ENCODE data around the gene DET1. TPM values are rescaled to one million over a fixed set of nuclear protein-coding genes. Genes with fewer than 3 reads are reported as not detected.

Gene DET1
- total and polyA plus RNA-seq, 2 donors from 2014 or later: 3.9 to 6.8 TPM

DNA sequence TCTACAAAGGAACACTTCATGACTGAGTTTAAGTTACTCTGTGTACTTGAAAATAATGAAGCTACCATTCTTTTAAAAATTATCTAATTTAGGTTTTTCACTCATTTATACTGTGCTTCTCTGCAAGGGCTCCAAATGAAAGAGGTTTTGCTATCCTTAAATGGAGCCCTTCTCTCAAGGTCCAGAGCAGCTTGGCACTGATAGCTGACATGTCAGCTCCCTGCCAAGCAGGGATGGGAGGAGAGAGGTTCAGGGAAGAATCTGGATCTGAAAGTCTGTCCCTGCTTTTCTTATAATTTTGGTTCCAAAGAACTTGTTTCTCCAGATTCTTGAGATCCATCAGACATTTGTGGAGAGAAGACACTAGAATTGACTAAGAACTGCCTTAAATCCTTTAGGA is 39.9 kb downstream of the DET1 start:
- Histone ChIP-seq H3K27me3 (ENCODE audit: control insufficient read depth, insufficient read depth, low read length) (no peaks in the 10 kb centered on the region), H3K27ac (ENCODE audit: low read depth in 2 of 2, low read length in 2 of 2) (no peak overlapping the region), H3K4me1 (ENCODE audit: control insufficient read depth in 2 of 3, insufficient read depth in 2 of 3, low read depth in 1 of 3, low read length in 3 of 3) (no peaks in the 10 kb centered on the region), H3K4me3 (ENCODE audit: low read length in 3 of 3) (no peak overlapping the region), H3K9me3 (ENCODE audit: control insufficient read depth in 2 of 3, insufficient read depth in 1 of 3, low read length in 3 of 3) (no peaks in the 10 kb centered on the region), H3K36me3 (ENCODE audit: control insufficient read depth in 2 of 3, insufficient read depth in 3 of 3, low read length in 3 of 3) (peaks cover 4 to 14% (median 12%) of the 10 kb centered on the region in 3 donors), H3K9ac (ENCODE audit: low read length in 3 of 3) (no peak overlapping the region)
- TF ChIP-seq, protein P1, sequence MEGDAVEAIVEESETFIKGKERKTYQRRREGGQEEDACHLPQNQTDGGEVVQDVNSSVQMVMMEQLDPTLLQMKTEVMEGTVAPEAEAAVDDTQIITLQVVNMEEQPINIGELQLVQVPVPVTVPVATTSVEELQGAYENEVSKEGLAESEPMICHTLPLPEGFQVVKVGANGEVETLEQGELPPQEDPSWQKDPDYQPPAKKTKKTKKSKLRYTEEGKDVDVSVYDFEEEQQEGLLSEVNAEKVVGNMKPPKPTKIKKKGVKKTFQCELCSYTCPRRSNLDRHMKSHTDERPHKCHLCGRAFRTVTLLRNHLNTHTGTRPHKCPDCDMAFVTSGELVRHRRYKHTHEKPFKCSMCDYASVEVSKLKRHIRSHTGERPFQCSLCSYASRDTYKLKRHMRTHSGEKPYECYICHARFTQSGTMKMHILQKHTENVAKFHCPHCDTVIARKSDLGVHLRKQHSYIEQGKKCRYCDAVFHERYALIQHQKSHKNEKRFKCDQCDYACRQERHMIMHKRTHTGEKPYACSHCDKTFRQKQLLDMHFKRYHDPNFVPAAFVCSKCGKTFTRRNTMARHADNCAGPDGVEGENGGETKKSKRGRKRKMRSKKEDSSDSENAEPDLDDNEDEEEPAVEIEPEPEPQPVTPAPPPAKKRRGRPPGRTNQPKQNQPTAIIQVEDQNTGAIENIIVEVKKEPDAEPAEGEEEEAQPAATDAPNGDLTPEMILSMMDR (IDR thresholded peaks at IDR 0.05; ENCODE audit: borderline replicate concordance, extremely low read depth, insufficient read depth): no peak
- FAIRE-seq: no peak
- intact Hi-C loops (cut with DNase I): no loop called here
- no peak for DNase-seq

DNA sequence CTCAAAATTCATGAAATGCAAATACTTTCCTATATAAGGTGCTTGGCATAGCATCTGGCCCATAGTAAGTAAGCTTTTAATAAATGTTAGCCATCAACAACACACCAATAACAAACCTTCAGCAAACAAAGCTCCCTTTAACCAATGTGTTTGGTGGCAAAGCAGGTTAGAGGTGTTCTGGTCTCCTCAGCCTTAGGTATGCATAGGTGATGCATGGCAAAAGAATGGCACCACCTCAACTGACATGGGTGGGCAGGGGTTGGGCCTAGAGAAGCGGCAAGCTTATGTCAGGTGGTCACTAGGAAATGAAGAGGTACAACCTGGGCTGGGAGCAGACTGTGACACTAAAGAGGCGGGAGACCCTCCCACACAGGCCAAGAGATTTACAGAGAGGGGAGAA is 40.8 kb downstream of the DET1 start:
- DNase-seq (no peak), FAIRE-seq (no peak)
- Histone ChIP-seq H3K27ac (ENCODE audit: low read depth in 2 of 2, low read length in 2 of 2) (no peak overlapping the region), H3K4me1 (ENCODE audit: control insufficient read depth in 2 of 3, insufficient read depth in 2 of 3, low read depth in 1 of 3, low read length in 3 of 3) (no peaks in the 10 kb centered on the region), H3K27me3 (ENCODE audit: control insufficient read depth, insufficient read depth, low read length) (no peaks in the 10 kb centered on the region), H3K9me3 (ENCODE audit: control insufficient read depth in 2 of 3, insufficient read depth in 1 of 3, low read length in 3 of 3) (no peaks in the 10 kb centered on the region), H3K9ac (ENCODE audit: low read length in 3 of 3) (no peak overlapping the region), H3K4me3 (ENCODE audit: low read length in 3 of 3) (no peak overlapping the region), H3K36me3 (ENCODE audit: control insufficient read depth in 2 of 3, insufficient read depth in 3 of 3, low read length in 3 of 3) (peaks cover 4 to 10% (median 9%) of the 10 kb centered on the region in 3 donors)
- intact Hi-C loops (cut with DNase I): no loop called here
- TF ChIP-seq, protein P1 (IDR thresholded peaks at IDR 0.05; ENCODE audit: borderline replicate concordance, extremely low read depth, insufficient read depth): no peak

DNA sequence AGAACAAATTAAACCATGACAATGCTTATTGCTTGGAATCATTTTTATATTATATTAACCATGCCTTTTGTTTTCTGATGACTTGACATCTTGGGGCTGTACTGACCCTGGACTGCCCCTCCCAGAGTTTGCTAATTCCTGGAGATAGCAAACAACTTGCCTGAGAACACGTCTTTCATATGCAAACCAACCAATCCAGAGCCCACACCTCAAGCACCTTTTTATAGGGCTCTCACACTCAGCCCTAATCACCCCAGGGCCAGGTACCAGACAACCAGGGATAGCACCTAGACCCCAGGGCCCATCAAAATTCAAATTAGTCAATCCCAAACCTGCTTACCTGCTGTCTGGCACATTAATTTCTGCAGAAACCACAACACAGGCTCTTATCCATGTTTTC is 42.0 kb downstream of the DET1 start:
- Histone ChIP-seq H3K4me1 (ENCODE audit: control insufficient read depth in 2 of 3, insufficient read depth in 2 of 3, low read depth in 1 of 3, low read length in 3 of 3) (no peaks in the 10 kb centered on the region), H3K27ac (ENCODE audit: low read depth in 2 of 2, low read length in 2 of 2) (no peak overlapping the region), H3K4me3 (ENCODE audit: low read length in 3 of 3) (no peak overlapping the region), H3K36me3 (ENCODE audit: control insufficient read depth in 2 of 3, insufficient read depth in 3 of 3, low read length in 3 of 3) (peaks cover 2 to 4% (median 3%) of the 10 kb centered on the region in 3 donors), H3K9me3 (ENCODE audit: control insufficient read depth in 2 of 3, insufficient read depth in 1 of 3, low read length in 3 of 3) (no peaks in the 10 kb centered on the region), H3K9ac (ENCODE audit: low read length in 3 of 3) (no peak overlapping the region), H3K27me3 (ENCODE audit: control insufficient read depth, insufficient read depth, low read length) (no peaks in the 10 kb centered on the region)
- intact Hi-C loops (cut with DNase I): no loop called here
- FAIRE-seq (no peak), DNase-seq (no peak)
- TF ChIP-seq, protein P1 (IDR thresholded peaks at IDR 0.05; ENCODE audit: borderline replicate concordance, extremely low read depth, insufficient read depth): no peak

DNA sequence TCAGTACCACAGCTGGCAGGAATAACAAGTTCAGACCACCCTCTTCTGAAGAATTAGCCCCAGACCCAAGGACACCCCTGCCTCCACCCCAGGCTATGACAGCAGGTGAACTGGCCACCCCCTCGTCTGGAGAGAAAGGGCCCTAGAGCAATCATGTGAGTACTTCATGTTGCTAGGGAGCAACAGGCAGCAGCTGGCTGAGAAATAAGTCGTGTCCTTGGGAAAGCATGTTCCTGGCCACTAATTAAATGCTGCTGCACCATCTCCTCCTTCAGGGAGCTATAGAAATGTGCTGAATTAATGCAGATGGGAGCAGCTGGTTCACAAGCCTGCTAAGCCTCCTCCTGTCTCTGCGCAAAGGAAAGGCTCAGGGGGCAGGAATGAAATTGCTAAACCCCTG is 47.5 kb downstream of the DET1 start:
- no peaks in the 10 kb centered on the region for H3K4me1 ChIP-seq (ENCODE audit: control insufficient read depth in 2 of 3, insufficient read depth in 2 of 3, low read depth in 1 of 3, low read length in 3 of 3)
- no peak overlapping the region for H3K9ac ChIP-seq (ENCODE audit: low read length in 3 of 3)
- no peaks in the 10 kb centered on the region for H3K27me3 ChIP-seq (ENCODE audit: control insufficient read depth, insufficient read depth, low read length)
- H3K4me3 ChIP-seq (ENCODE audit: low read length in 3 of 3): no peak overlapping the region
- no peak overlapping the region for H3K27ac ChIP-seq (ENCODE audit: low read depth in 2 of 2, low read length in 2 of 2)
- intact Hi-C loops (cut with DNase I): no loop called here
- H3K36me3 ChIP-seq (ENCODE audit: control insufficient read depth in 2 of 3, insufficient read depth in 3 of 3, low read length in 3 of 3): peaks cover 2 to 4% (median 3%) of the 10 kb centered on the region in 3 donors
- FAIRE-seq: no peak
- no peaks in the 10 kb centered on the region for H3K9me3 ChIP-seq (ENCODE audit: control insufficient read depth in 2 of 3, insufficient read depth in 1 of 3, low read length in 3 of 3)
- peak in 3 of 5 donors; percentile 38 to 77 (median 65) for DNase-seq
- TF ChIP-seq, protein P1 (IDR thresholded peaks at IDR 0.05; ENCODE audit: borderline replicate concordance, extremely low read depth, insufficient read depth): no peak
